Stomach (tissue), 9 donors: ENCODE data around the gene ICAM2. TPM values are rescaled to one million over a fixed set of nuclear protein-coding genes. Genes with fewer than 3 reads are reported as not detected.

Source experiments
- DNase-seq, 2 donors: peaks; one replicate each; pipeline versions ENCODE4 v3.0.0 to v3.0.0-alpha.2; 2013 to 2019
- H3K27ac ChIP-seq, 5 donors: fragments of 200-600 bp in 4 of 5; sonication (generic) in 4 of 5; one replicate each; pipeline ENCODE4 v1.5.1; 2013 to 2019; ENCODE audit warnings: mild to moderate bottlenecking in 1 of 5, moderate library complexity in 1 of 5
- H3K27me3 ChIP-seq, 3 donors: fragments of 200-600 bp; sonication (generic); one replicate each; pipeline ENCODE4 v1.5.1; 2017 to 2019; ENCODE audit warnings: mixed run types in 1 of 3
- H3K36me3 ChIP-seq, 4 donors: fragments of 200-600 bp; sonication (generic); 1 replicate in 3 of 4; 2 replicates in 1 of 4; pipeline ENCODE4 v1.5.1; 2016 to 2019
- H3K4me1 ChIP-seq, 4 donors: fragments of 200-600 bp; sonication (generic); one replicate each; pipeline ENCODE4 v1.5.1; 2016 to 2019
- H3K4me3 ChIP-seq, 4 donors: fragments of 200-600 bp; sonication (generic) in 3 of 4; one replicate each; pipeline ENCODE4 v1.5.1; 2016 to 2019; ENCODE audit warnings: mild to moderate bottlenecking in 1 of 4
- H3K9me3 ChIP-seq, 4 donors: fragments of 200-600 bp; sonication (generic); one replicate each; pipeline ENCODE4 v1.5.1; 2016 to 2019
- CTCF ChIP-seq, 7 experiments: fragments of 450-650 bp in 4 of 7; fragments of 200-600 bp in 3 of 7; sonication (generic) in 3 of 7; IDR thresholded peaks; one replicate each; pipeline ENCODE4 v1.5.1; 2016 to 2019; ENCODE audit warnings: antibody characterized with exemption in 7 of 7, control low read depth in 2 of 7, mild to moderate bottlenecking in 1 of 7
- EP300 ChIP-seq: sonication (generic); formaldehyde crosslinking; IDR thresholded peaks from one replicate; pipeline ENCODE4 v1.6.1; 2017; ENCODE audit warnings: antibody characterized with exemption
- POLR2A ChIP-seq, 4 donors: fragments of 450-650 bp; IDR thresholded peaks; one replicate each; pipeline ENCODE4 v1.6.1; 2016; ENCODE audit warnings: antibody characterized with exemption in 4 of 4, control low read depth in 2 of 4, mild to moderate bottlenecking in 1 of 4, moderate library complexity in 1 of 4
- POLR2AphosphoS5 ChIP-seq, 3 donors: sonication (generic); formaldehyde crosslinking; IDR thresholded peaks; one replicate each; pipeline ENCODE4 v1.6.1; 2016; ENCODE audit warnings: antibody characterized with exemption in 3 of 3
- WGBS, 5 donors: extraction: QIAGEN DNeasy Blood & Tissue Kit in 3 of 5; methylation state at CpG; one replicate each; pipeline versions ENCODE4 v1.1.5 to v1.1.7; 2013 to 2018; 5-methylcytosine and 5-hydroxymethylcytosine counted together
- intact Hi-C: fragments of 100-400 bp; cut with DNase I; formaldehyde crosslinking; loops from one replicate; pipeline ENCODE4 v1.15.1; 2023; ENCODE audit warnings: low total_unique reads
- polyA plus RNA-seq, 3 donors: library from polyadenylated mRNA; stranded (reverse); fragments of 200-250 nt; gene quantifications; one replicate each; pipeline ENCODE4 v1.2.3, GENCODE V29; 2013
- total RNA-seq, 5 donors: library from RNA; depleted of rRNA; stranded (reverse); fragments of >200 nt; gene quantifications; one replicate each; pipeline versions ENCODE4 v1.1.0 to v1.2.3, GENCODE V29; 2014 to 2016
- donor health status: healthy with polysubstance abuse.
- donor health status: Bipolar disorder and iron deficiency.
- donor health status: healthy.

The ICAM2 gene
- total and polyA plus RNA-seq, 8 donors, result 4.7 to 25.3 (median 10.7) TPM; not detected in 2

- Histone ChIP-seq H3K36me3 (peaks cover 77 to 100% (median 100%) of the 10 kb centered on the region in 4 donors), H3K4me3 (no peak overlapping the region), H3K9me3 (no peaks in the 10 kb centered on the region), H3K4me1 (no peaks in the 10 kb centered on the region), H3K27me3 (no peaks in the 10 kb centered on the region), H3K27ac (no peak overlapping the region)
- TF ChIP-seq CTCF (IDR thresholded peaks at IDR 0.05) (no peak), POLR2A (IDR thresholded peaks at IDR 0.05) (no peak), EP300 (no peak), POLR2AphosphoS5 (IDR thresholded peaks at IDR 0.05) (no peak)
- no peak for DNase-seq
- intact Hi-C loops, result loop anchor here (10.0 kb wide), 1 partner anchor 80 kb away; the partner anchor contains the start of gene ERN1
- 93 to 95% (median 95%) methylated on average over 16 to 21 of the region's 21 CpGs for WGBS, 5 donors
Observed at GRCh38 chr17:64054304-64054703, 33.9 kb upstream of the ICAM2 start.

GRCh38 chr17:64053101-64053500 lies 32.7 kb upstream of the ICAM2 start:
- Histone ChIP-seq H3K4me1 (no peaks in the 10 kb centered on the region), H3K36me3 (peaks cover 84 to 100% (median 100%) of the 10 kb centered on the region in 4 donors), H3K27me3 (no peaks in the 10 kb centered on the region), H3K4me3 (no peak overlapping the region), H3K27ac (no peak overlapping the region), H3K9me3 (no peaks in the 10 kb centered on the region)
- DNase-seq, result no peak
- TF ChIP-seq CTCF (IDR thresholded peaks at IDR 0.05) (no peak), EP300 (no peak), POLR2AphosphoS5 (IDR thresholded peaks at IDR 0.05) (no peak), POLR2A (IDR thresholded peaks at IDR 0.05) (no peak)
- WGBS, 5 donors, result 94 to 98% (median 95%) methylated on average over 6 to 10 of the region's 10 CpGs
- intact Hi-C loops, result loop anchor here (10.0 kb wide), 1 partner anchor 82 kb away; the partner anchor contains the start of gene ERN1

GRCh38 chr17:64051153-64051552 lies 30.7 kb upstream of the ICAM2 start:
- no peak for DNase-seq
- 13 to 62% (median 42%) methylated on average over 1 of the region's 1 CpG for WGBS, 5 donors
- TF ChIP-seq CTCF (IDR thresholded peaks at IDR 0.05) (no peak), POLR2AphosphoS5 (IDR thresholded peaks at IDR 0.05) (no peak), EP300 (no peak), POLR2A (IDR thresholded peaks at IDR 0.05) (no peak)
- Histone ChIP-seq H3K9me3 (no peaks in the 10 kb centered on the region), H3K27ac (no peak overlapping the region), H3K27me3 (no peaks in the 10 kb centered on the region), H3K4me3 (no peak overlapping the region), H3K36me3 (peaks cover 87 to 100% (median 100%) of the 10 kb centered on the region in 4 donors), H3K4me1 (no peaks in the 10 kb centered on the region)
- intact Hi-C loops, result loop anchor here (10.0 kb wide), 1 partner anchor 84 kb away; the partner anchor contains the start of gene ERN1

- intact Hi-C loops, result loop anchor here (10.0 kb wide), 1 partner anchor 236 kb away; no protein-coding TSS in a partner anchor
- no peaks in the 10 kb centered on the region for H3K9me3 ChIP-seq
- H3K4me1 ChIP-seq, result no peaks in the 10 kb centered on the region
- H3K27ac ChIP-seq, result no peak overlapping the region
- 83 to 95% (median 91%) methylated on average over 7 to 9 of the region's 9 CpGs for WGBS, 5 donors
- TF ChIP-seq CTCF (IDR thresholded peaks at IDR 0.05) (no peak), POLR2A (IDR thresholded peaks at IDR 0.05) (no peak), EP300 (no peak), POLR2AphosphoS5 (IDR thresholded peaks at IDR 0.05) (no peak)
- H3K36me3 ChIP-seq, result peaks cover 87 to 100% (median 100%) of the 10 kb centered on the region in 4 donors
- H3K27me3 ChIP-seq, result no peaks in the 10 kb centered on the region
- H3K4me3 ChIP-seq, result no peak overlapping the region
- no peak for DNase-seq
Observed at GRCh38 chr17:64048805-64049204, 28.4 kb upstream of the ICAM2 start.
